SH-SY5Y (cell line): ENCODE results near the gene LIN52.

ENCODE experiments used
- GATA2 ChIP-seq: IDR thresholded peaks from 2 replicates; pipeline ENCODE4 v1.6.1; 2011; ENCODE audit warnings: mild to moderate bottlenecking, low read depth, low read length
- GATA3 ChIP-seq: IDR thresholded peaks from 2 replicates; pipeline ENCODE4 v1.6.1; 2011; ENCODE audit warnings: low read depth, mild to moderate bottlenecking, low read length, moderate library complexity

LIN52 gene

DNA sequence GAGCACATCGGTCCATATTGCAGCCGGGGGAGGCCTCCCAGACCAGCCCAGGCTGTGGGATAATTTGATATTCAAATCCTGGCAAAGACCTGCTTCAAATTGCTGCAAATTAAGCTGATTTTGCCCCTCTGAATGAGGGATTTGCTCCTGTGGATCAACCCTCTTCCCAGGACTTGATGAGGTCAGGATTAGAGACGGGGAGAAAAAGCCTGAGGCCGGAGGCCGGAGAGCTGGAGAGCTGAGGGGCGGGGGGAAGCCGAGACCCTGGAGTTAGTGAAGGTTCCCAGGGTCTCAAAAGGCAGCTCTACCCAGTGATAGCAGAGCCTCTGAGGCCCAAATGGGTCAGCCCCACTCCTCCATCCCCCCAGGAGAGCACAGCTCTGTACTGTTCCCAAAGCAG, 137.0 kb downstream of the LIN52 start:
- no peak for TF ChIP-seq GATA2
- no peak for TF ChIP-seq GATA3

GRCh38 chr14:74223016-74223415, 138.3 kb downstream of the LIN52 start:
- TF ChIP-seq GATA3 (no peak), GATA2 (no peak)

DNA sequence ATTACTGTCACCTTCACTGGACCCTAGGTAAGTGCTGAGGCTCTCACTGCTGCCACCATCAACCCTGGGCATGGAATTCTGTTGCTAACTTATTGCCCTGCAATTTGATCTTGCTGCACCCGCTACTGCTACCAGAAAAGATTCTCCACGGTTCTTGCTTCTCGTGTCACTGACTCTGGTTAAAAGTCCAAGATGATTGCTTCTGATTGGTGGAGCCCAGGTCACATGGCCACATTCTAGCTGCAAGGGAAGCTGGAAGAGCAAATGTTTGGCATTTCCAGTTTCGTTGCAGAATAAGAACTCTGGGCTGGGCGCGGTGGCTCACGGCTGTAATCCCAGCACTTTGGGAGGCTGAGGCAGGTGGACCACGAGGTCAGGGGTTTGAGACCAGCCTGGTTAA, 147.0 kb downstream of the LIN52 start:
- no peak for TF ChIP-seq GATA2
- no peak for TF ChIP-seq GATA3

- TF ChIP-seq GATA3: no peak
- TF ChIP-seq GATA2: no peak
Observed at GRCh38 chr14:74235017-74235416, 150.3 kb downstream of the LIN52 start.

GRCh38 chr14:74237441-74237840, 152.7 kb downstream of the LIN52 start:
- no peak for TF ChIP-seq GATA2
- no peak for TF ChIP-seq GATA3

DNA sequence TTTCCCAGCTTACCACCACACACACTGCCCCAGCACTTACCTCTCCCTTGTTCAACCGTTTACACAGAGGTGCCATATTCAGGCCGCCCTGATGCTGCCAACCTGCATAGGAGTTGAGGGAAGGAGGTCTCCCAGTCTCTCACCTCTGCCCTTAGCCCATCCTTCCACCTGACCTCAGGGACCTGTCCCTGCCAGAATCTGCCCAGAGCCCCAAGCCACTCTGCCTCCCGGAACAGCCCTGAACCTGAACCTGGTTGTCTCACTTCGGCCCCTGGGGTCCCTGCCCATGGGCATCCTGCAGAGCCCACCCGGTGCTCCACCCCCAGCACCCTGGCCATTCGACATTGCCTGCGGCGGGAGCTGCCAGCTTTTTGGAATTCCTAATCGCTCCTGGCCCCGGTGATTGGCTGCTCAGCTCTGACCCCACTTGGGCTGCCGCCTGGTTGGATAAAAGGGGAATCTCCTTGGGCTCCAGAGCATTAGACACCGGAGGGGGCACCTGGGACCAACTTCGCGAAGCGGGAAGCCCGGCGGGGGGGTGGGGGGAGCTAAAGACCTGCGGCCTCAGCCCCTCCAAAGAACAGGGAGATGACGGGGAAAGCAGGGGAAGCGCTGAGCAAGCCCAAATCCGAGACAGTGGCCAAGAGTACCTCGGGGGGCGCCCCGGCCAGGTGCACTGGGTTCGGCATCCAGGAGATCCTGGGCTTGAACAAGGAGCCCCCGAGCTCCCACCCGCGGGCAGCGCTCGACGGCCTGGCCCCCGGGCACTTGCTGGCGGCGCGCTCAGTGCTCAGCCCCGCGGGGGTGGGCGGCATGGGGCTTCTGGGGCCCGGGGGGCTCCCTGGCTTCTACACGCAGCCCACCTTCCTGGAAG, 154.5 kb downstream of the LIN52 start, which contains the start of gene VSX2:
Gene VSX2, plus strand, starts transcription at position 476 of the 874 bp plus-strand sequence. Its CDS starts 113 bp downstream, at position 589.
- TF ChIP-seq GATA2: no peak
- TF ChIP-seq GATA3: no peak

DNA sequence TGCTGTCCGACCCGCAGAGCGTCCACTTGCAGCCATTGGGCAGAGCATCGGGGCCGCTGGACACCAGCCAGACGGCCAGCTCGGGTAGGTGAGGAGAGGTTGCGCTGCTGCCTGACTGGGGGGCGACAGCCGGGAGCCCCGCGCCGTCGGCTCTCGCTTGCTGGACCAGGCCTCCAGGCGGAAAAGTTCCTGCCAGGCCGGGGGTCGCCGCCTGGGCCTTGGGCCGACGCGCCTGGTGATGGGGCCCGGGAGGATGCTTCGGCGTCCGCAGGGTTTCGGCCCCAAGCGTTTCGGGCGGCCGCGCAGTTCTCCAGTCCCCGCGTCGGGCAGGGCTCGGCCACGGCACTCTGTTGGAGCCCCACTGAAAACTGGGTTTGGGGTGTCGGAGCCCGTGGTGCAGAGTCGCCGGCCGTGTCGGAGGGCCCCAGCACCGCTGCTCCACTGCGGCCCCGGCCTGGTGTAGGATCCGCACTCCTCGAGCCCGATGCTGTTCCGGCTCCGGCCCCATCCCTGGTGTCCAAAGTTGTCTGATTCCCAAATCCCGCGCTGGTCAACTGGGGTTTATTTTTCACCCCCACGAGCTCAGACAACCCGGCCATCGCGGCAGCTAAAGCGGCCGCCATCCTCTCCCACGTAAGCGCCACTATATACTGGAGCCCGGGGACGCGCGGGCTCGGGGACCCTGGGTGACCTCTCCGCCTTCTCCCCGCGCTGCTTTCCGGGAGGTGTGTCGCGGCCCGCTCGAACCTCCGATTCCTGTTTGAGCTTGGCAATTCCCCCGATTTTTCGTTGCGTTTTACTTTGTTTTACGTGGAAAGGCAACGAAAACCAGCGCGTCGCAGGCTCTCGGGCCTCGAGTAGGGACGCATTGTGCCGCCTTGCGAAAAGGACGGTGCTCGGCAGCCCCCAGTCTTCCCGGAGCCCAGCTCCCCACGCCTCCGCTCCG, 155.4 kb downstream of the LIN52 start:
- no peak for TF ChIP-seq GATA2
- TF ChIP-seq GATA3: no peak

DNA sequence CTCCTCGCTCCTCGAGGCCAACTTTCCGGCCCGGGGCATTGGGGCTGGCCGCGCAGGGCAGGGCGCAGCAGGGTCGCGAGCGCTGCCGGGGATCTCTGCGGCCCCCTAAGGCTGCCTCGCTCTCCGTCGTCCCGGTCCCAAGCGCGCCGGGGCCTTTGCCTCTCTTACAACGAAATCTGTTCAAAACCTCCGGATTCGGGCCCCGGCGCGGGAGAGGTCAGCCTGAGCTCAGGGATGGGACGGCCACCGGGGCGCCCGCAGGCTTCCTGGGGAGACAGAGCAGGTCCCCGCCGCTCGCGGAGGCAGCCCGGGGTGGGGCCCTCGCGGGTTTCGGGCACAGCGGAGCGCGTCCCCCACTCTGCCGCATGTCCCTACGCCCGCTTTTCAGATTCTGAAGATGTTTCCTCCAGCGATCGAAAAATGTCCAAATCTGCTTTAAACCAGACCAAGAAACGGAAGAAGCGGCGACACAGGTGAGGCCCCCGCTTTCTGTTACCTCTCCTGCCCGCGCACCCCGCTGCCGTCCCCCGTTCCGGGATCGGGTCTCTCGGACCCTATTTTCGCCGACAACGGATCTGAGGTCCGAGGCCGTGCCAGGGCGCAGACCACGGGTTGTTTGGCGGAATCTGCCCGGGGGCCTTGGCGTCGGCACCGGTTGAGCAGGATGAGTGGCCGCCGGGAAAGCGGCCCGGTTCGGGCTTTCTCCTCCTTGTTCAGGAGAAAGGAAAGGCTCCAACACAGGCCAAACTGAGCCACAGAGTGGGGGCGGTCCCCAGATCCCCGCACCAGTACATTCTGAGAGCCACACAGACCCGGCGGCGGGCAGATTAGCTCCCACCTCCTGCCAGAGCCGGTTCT, 156.3 kb downstream of the LIN52 start:
- no peak for TF ChIP-seq GATA3
- TF ChIP-seq GATA2: no peak

GRCh38 chr14:74241652-74242017, 156.9 kb downstream of the LIN52 start:
- TF ChIP-seq GATA2 (no peak), GATA3 (no peak)

DNA sequence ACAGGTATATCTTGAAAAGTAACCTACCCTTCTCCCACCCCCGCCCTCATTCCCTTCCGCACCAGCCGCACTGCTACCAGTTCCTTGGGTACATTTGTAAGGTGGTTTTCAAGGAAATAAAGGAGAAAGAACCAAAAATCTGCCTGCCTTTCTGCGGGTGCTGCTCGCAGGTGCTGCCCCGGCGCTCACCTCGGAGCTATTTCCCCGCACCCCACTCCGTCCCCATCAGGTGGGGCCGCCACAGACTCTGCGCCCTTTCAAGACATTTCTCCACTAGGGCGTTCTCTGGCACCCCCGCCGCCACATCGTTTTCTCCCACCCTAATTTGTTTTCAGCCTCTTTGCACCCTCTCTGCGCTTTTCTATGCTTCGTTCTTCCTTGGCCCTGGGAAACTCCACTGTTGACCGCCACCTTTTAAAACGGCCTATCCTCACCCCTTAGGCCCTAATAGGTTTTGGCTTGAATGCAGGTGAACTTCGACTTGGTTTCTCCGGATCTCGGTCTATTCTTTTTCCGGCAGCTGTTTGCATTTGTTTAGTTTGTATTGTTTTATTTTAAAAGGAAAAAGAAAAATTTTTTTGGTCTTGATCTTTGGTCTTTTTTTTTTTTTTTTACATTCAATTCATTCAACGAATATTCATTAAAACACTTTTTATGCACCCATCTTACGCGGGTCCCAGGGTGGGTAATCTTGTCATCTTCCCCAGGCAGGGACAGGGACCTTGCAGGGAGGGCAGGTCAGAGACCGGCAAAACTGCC, 157.4 kb downstream of the LIN52 start:
- no peak for TF ChIP-seq GATA3
- TF ChIP-seq GATA2: no peak

- TF ChIP-seq GATA2 (no peak), GATA3 (no peak)
Observed at GRCh38 chr14:74242780-74243042, 158.0 kb downstream of the LIN52 start.

GRCh38 chr14:74243051-74243450, 158.3 kb downstream of the LIN52 start:
- TF ChIP-seq GATA2 (no peak), GATA3 (no peak)

GRCh38 chr14:74244115-74244514, 159.4 kb downstream of the LIN52 start:
- TF ChIP-seq GATA3 (no peak), GATA2 (no peak)

GRCh38 chr14:74245292-74245691, 160.5 kb downstream of the LIN52 start:
- TF ChIP-seq GATA3 (no peak), GATA2 (no peak)
